HepG2 (cell line): ENCODE measurements around the gene PHACTR1. TPM values are rescaled to one million over a fixed set of nuclear protein-coding genes. Genes with fewer than 3 reads are reported as not detected.

Experiments used
- ATAC-seq: fragments of 200-7000 bp; cut with Tn5 transposase; 3 replicates; pipeline ENCODE4 v1.9.1; 2020; ENCODE audit warnings: mild to moderate bottlenecking, moderate library complexity
- BruUV-seq: library from RNA; stranded (reverse); fragments of 400-500 nt; replicated peaks from 2 replicates; lab custom pipeline; 2021; lab: Mats Ljungman, UMichigan
- CTCF ChIA-PET: fragments of 300-600 bp; formaldehyde crosslinking; extraction: SDS; loops from one replicate; lab custom pipeline; 2021; ENCODE audit warnings: low total read pairs, inconsistent platforms, low intra/inter-chr PET ratio; lab: Yijun Ruan, JAX
- POLR2A ChIA-PET: fragments of 350-600 bp; sonication (Branson Sonifier 250); formaldehyde crosslinking; loops from one replicate; lab custom pipeline; 2020; ENCODE audit warnings: antibody characterized with exemption, inconsistent platforms; lab: Yijun Ruan, JAX
- DNase-seq: peaks from one replicate; pipeline ENCODE4 v3.0.0-alpha.2; 2015; ENCODE audit warnings: low spot score
- FAIRE-seq: peaks from 3 replicates; lab custom pipeline; 2011; peaks lifted over from hg19 to GRCh38; lab: Jason Lieb, UNC
- H2AFZ ChIP-seq: one replicate; pipeline ENCODE4 v1.6.1; 2011; ENCODE audit warnings: low read length, inconsistent platforms
- H3K27ac ChIP-seq: fragments of 300-600 bp; 3 replicates; pipeline ENCODE4 v1.8.0; 2011; ENCODE audit warnings: mixed run types, mild to moderate bottlenecking, mixed read lengths, low read length, inconsistent platforms; ENCODE audit not compliant: insufficient read depth; ENCODE audit errors: extremely low read length
- H3K27me3 ChIP-seq, 2 experiments: fragments of 200-600 bp in 1 of 2; 2 replicates in 1 of 2; 3 replicates in 1 of 2; pipeline versions ENCODE4 v1.6.0 to v1.8.0; 2011; ENCODE audit warnings: low read length in 2 of 2, mild to moderate bottlenecking in 2 of 2, moderate library complexity in 2 of 2, inconsistent platforms in 1 of 2; ENCODE audit not compliant: insufficient read depth in 2 of 2, control insufficient read depth in 1 of 2
- H3K36me3 ChIP-seq, 2 experiments: fragments of 200-600 bp in 1 of 2; replicated peaks in 1 of 2; 2 replicates in 1 of 2; 3 replicates in 1 of 2; pipeline versions ENCODE4 v1.5.1 to v1.8.0; 2011; ENCODE audit warnings: low read length in 2 of 2, inconsistent platforms in 1 of 2; ENCODE audit not compliant: insufficient read depth in 2 of 2, control insufficient read depth in 1 of 2
- H3K4me1 ChIP-seq: 2 replicates; pipeline ENCODE4 v1.5.1; 2012; ENCODE audit warnings: low read length, inconsistent platforms; ENCODE audit not compliant: insufficient read depth
- H3K4me2 ChIP-seq: 2 replicates; pipeline ENCODE4 v1.6.0; 2011; ENCODE audit warnings: low read depth, low read length, inconsistent platforms
- H3K4me3 ChIP-seq, 3 experiments: fragments of 200-600 bp in 1 of 3; sonication (generic), shearing (Covaris generic) in 1 of 3; replicated peaks in 1 of 3; 2 replicates each; pipeline ENCODE4 v1.5.1; 2011 to 2016; ENCODE audit warnings: low read length in 3 of 3, inconsistent platforms in 2 of 3, low read depth in 2 of 3, mild to moderate bottlenecking in 2 of 3, control low read depth in 1 of 3, mixed read lengths in 1 of 3; ENCODE audit not compliant: insufficient read depth in 1 of 3
- H3K79me2 ChIP-seq: one replicate; pipeline ENCODE4 v1.6.1; 2011; ENCODE audit warnings: low read length, inconsistent platforms; ENCODE audit not compliant: insufficient read depth
- H3K9ac ChIP-seq: 2 replicates; pipeline ENCODE4 v1.6.0; 2011; ENCODE audit warnings: mild to moderate bottlenecking, low read depth, low read length, inconsistent platforms; ENCODE audit not compliant: insufficient read depth
- H3K9me3 ChIP-seq: 2 replicates; pipeline ENCODE4 v1.5.1; 2012; ENCODE audit warnings: mild to moderate bottlenecking, low read length
- H4K20me1 ChIP-seq: 2 replicates; pipeline ENCODE4 v1.6.0; 2011; ENCODE audit warnings: inconsistent platforms, mild to moderate bottlenecking, low read length, moderate library complexity; ENCODE audit not compliant: insufficient read depth
- CC2D1A ChIP-seq: sonication (generic); formaldehyde crosslinking; IDR thresholded peaks from 2 replicates; pipeline ENCODE4 v1.8.1; 2023; ENCODE audit warnings: mild to moderate bottlenecking, missing genetic modification reagents
- JUN ChIP-seq: sonication (generic); formaldehyde crosslinking; IDR thresholded peaks from 2 replicates; pipeline ENCODE4 v1.4.0; 2020; ENCODE audit warnings: mild to moderate bottlenecking, missing genetic modification reagents
- MXD4 ChIP-seq: IDR thresholded peaks from 2 replicates; pipeline ENCODE4 v1.6.1; 2016; ENCODE audit warnings: mild to moderate bottlenecking, missing biosample characterization, missing genetic modification reagents
- MXI1 ChIP-seq: IDR thresholded peaks from 3 replicates; pipeline ENCODE4 v1.6.1; 2012; ENCODE audit warnings: low read depth, low read length, inconsistent platforms, borderline replicate concordance
- NFE2 ChIP-seq: sonication (generic); formaldehyde crosslinking; IDR thresholded peaks from 2 replicates; pipeline ENCODE4 v1.4.0; 2020; ENCODE audit warnings: missing genetic modification reagents
- NONO ChIP-seq, 2 experiments: fragments of 450-650 bp in 1 of 2; sonication (generic) in 1 of 2; formaldehyde crosslinking in 1 of 2; IDR thresholded peaks in 1 of 2; conservative IDR thresholded peaks in 1 of 2; 2 replicates each; pipeline versions ENCODE4 v1.6.1 to v1.8.0; 2017 to 2022; ENCODE audit warnings: mild to moderate bottlenecking in 1 of 2, missing genetic modification reagents in 1 of 2, moderate library complexity in 1 of 2
- PHF5A ChIP-seq: IDR thresholded peaks from one replicate; pipeline ENCODE4 v1.6.1; 2018; ENCODE audit warnings: low read depth, missing genetic modification reagents; ENCODE audit not compliant: unreplicated experiment
- SOX5 ChIP-seq: IDR thresholded peaks from 2 replicates; pipeline ENCODE4 v1.6.1; 2016; ENCODE audit warnings: borderline replicate concordance
- SRF ChIP-seq: IDR thresholded peaks from 2 replicates; pipeline ENCODE4 v1.6.1; 2011; ENCODE audit warnings: mild to moderate bottlenecking, low read depth, low read length, moderate library complexity
- XRCC5 ChIP-seq: fragments of 200-400 bp; formaldehyde crosslinking; optimal IDR thresholded peaks from 2 replicates; pipeline ENCODE3; 2017; ENCODE audit warnings: mild to moderate bottlenecking, low read length
- ZNF143 ChIP-seq: sonication (generic); formaldehyde crosslinking; IDR thresholded peaks from 2 replicates; pipeline ENCODE4 v1.4.0; 2020; ENCODE audit warnings: missing genetic modification reagents
- ZNF530 ChIP-seq: sonication (generic); formaldehyde crosslinking; IDR thresholded peaks from 2 replicates; pipeline ENCODE4 v1.5.0; 2020; ENCODE audit warnings: low read depth, mild to moderate bottlenecking, missing genetic modification reagents
- ZNF850 ChIP-seq: sonication (generic); formaldehyde crosslinking; conservative IDR thresholded peaks from 2 replicates; pipeline ENCODE4 v1.9.0; 2021; ENCODE audit warnings: mild to moderate bottlenecking, missing genetic modification reagents
- WGBS: methylation state at CpG from one replicate; pipeline ENCODE4 v1.1.6; 2017; ENCODE audit warnings: low lambda C conversion rate; 5-methylcytosine and 5-hydroxymethylcytosine counted together
- in situ Hi-C: cut with HindIII; loops from 2 replicates; pipeline ENCODE4 v1.10.0; 2017; ENCODE audit warnings: low pct_unique_long_range_greater_than_20kb; ENCODE audit not compliant: extremely low pct_ligation_motif_present
- intact Hi-C: fragments of 100-400 bp; cut with micrococcal nuclease; formaldehyde crosslinking; loops from one replicate; pipeline ENCODE4 v1.10.0; 2022; ENCODE audit not compliant: unreplicated experiment
- polyA plus RNA-seq, 8 experiments: library from polyadenylated mRNA; depleted of rRNA in 3 of 8; stranded (reverse) in 7 of 8; unstranded in 1 of 8; fragments of >200 nt; fragmentation: Illumina TruSeq in 4 of 8; extraction: Trizol in 4 of 8; gene quantifications; 2 replicates each; pipeline versions ENCODE4 v1.2.1 to v1.2.3, GENCODE V29; 2011 to 2016; ENCODE audit warnings: low read depth in 4 of 8, missing spikeins in 1 of 8, mixed read lengths in 1 of 8; ENCODE audit not compliant: insufficient read depth in 1 of 8
- total RNA-seq, 5 experiments: library from RNA; depleted of rRNA; stranded (reverse); fragments of >200 nt; fragmentation: Illumina TruSeq; extraction: Trizol; gene quantifications; 2 replicates each; pipeline ENCODE4 v1.2.3, GENCODE V29; 2016; ENCODE audit warnings: low read depth in 1 of 5
- TF ChIP-seq, protein P1 (sequence below): sonication (generic); formaldehyde crosslinking; IDR thresholded peaks from 2 replicates; pipeline ENCODE4 v1.4.0; 2020; ENCODE audit warnings: missing genetic modification reagents, borderline replicate concordance
- TF ChIP-seq, protein P2 (sequence below): sonication (generic); formaldehyde crosslinking; IDR thresholded peaks from 2 replicates; pipeline ENCODE4 v1.4.0; 2020; ENCODE audit warnings: missing genetic modification reagents
- TF ChIP-seq, protein P3 (sequence below): sonication (generic); formaldehyde crosslinking; IDR thresholded peaks from 2 replicates; pipeline ENCODE4 v1.8.0; 2022; ENCODE audit warnings: missing genetic modification reagents, low read depth, mild to moderate bottlenecking, borderline replicate concordance

Gene PHACTR1
- total and polyA plus RNA-seq, 2 of the 13 experiments (the other 11 are each of a cell fraction or from before 2014, with no cell fraction given) = 0.09 TPM; not detected in 1

DNA sequence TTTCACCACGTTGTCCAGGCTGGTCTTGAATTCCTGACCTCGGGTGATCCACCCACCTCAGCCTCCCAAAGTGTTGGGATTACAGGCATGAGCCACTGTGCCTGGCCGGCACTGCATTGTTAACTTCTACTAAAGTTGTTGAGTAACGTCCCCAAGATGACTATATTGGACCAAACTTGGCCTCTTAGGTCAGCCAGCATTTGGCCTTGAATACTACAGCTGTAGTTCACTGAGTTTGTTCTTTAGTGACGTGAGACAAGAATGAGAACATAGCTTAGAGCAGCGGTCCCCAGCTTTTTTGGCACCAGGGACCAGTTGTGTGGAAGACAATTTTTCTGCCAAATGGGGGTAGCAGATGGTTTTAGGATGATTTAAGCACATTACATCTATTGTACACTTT is 374.6 kb downstream of the PHACTR1 start:
- Histone ChIP-seq H3K4me1 (no peaks in the 10 kb centered on the region), H3K79me2 (no peaks in the 10 kb centered on the region), H3K36me3 (no peaks in the 10 kb centered on the region), H2AFZ (no peak overlapping the region), H3K4me2 (no peak overlapping the region), H3K9me3 (no peaks in the 10 kb centered on the region), H4K20me1 (no peaks in the 10 kb centered on the region), H3K9ac (no peak overlapping the region), H3K27me3 (peaks cover 2 to 3% of the 10 kb centered on the region in 2 experiments; a peak in 2 of 5 replicates), H3K4me3 (no peak overlapping the region), H3K27ac (no peak overlapping the region)
- 11% methylated on average over 6 of the region's 6 CpGs for WGBS
- FAIRE-seq (no peak), DNase-seq (no peak), ATAC-seq (no peak)
- no TSS peak for BruUV-seq
- intact Hi-C loops = no loop called here
- CTCF ChIA-PET = no interaction called here
- in situ Hi-C loops = no loop called here
- POLR2A ChIA-PET = no interaction called here
- no peak for TF ChIP-seq XRCC5
- no peak for TF ChIP-seq SOX5
- TF ChIP-seq NONO (IDR thresholded peaks at IDR 0.05) = no peak
- no peak for TF ChIP-seq NONO (CRISPR knock-in tag; conservative IDR thresholded peaks at IDR 0.05)
- TF ChIP-seq MXI1 = no peak
- TF ChIP-seq CC2D1A (CRISPR knock-in tag) = no peak
- no peak for TF ChIP-seq ZNF143 (CRISPR knock-in tag)
- TF ChIP-seq, protein P1, sequence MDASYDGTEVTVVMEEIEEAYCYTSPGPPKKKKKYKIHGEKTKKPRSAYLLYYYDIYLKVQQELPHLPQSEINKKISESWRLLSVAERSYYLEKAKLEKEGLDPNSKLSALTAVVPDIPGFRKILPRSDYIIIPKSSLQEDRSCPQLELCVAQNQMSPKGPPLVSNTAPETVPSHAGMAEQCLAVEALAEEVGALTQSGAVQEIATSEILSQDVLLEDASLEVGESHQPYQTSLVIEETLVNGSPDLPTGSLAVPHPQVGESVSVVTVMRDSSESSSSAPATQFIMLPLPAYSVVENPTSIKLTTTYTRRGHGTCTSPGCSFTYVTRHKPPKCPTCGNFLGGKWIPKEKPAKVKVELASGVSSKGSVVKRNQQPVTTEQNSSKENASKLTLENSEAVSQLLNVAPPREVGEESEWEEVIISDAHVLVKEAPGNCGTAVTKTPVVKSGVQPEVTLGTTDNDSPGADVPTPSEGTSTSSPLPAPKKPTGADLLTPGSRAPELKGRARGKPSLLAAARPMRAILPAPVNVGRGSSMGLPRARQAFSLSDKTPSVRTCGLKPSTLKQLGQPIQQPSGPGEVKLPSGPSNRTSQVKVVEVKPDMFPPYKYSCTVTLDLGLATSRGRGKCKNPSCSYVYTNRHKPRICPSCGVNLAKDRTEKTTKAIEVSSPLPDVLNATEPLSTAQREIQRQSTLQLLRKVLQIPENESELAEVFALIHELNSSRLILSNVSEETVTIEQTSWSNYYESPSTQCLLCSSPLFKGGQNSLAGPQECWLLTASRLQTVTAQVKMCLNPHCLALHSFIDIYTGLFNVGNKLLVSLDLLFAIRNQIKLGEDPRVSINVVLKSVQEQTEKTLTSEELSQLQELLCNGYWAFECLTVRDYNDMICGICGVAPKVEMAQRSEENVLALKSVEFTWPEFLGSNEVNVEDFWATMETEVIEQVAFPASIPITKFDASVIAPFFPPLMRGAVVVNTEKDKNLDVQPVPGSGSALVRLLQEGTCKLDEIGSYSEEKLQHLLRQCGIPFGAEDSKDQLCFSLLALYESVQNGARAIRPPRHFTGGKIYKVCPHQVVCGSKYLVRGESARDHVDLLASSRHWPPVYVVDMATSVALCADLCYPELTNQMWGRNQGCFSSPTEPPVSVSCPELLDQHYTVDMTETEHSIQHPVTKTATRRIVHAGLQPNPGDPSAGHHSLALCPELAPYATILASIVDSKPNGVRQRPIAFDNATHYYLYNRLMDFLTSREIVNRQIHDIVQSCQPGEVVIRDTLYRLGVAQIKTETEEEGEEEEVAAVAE (CRISPR knock-in tag) = no peak
- no peak for TF ChIP-seq JUN
- TF ChIP-seq NFE2 (CRISPR knock-in tag) = no peak
- TF ChIP-seq MXD4 (CRISPR knock-in tag) = no peak
- TF ChIP-seq PHF5A (CRISPR knock-in tag) = no peak
- no peak for TF ChIP-seq ZNF530
- TF ChIP-seq, protein P2, sequence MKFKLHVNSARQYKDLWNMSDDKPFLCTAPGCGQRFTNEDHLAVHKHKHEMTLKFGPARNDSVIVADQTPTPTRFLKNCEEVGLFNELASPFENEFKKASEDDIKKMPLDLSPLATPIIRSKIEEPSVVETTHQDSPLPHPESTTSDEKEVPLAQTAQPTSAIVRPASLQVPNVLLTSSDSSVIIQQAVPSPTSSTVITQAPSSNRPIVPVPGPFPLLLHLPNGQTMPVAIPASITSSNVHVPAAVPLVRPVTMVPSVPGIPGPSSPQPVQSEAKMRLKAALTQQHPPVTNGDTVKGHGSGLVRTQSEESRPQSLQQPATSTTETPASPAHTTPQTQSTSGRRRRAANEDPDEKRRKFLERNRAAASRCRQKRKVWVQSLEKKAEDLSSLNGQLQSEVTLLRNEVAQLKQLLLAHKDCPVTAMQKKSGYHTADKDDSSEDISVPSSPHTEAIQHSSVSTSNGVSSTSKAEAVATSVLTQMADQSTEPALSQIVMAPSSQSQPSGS = no peak
- TF ChIP-seq ZNF850 = no peak
- TF ChIP-seq, protein P3, sequence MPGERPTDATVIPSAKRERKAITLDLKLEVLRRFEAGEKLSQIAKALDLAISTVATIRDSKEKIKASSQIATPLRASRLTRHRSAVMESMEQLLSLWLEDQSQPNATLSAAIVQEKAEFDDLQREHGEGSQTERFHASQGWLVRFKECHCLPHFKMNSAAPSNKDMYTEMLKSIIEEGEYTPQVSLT = no peak
- TF ChIP-seq SRF = no peak
